GM12873 (cell line): ENCODE data around the gene ADCY1.

ENCODE experiments used
- CTCF ChIP-seq: IDR thresholded peaks from 2 replicates; pipeline ENCODE4 v1.5.1; 2012; ENCODE audit warnings: low read depth, mild to moderate bottlenecking, moderate library complexity, low read length, control low read depth; ENCODE audit not compliant: insufficient read depth; ENCODE audit errors: missing control alignments

Gene ADCY1

GRCh38 chr7:45699015-45699309, 124.8 kb downstream of the ADCY1 start:
- TF ChIP-seq CTCF = no peak

- TF ChIP-seq CTCF = no peak
Measured at GRCh38 chr7:45699726-45700390, 125.7 kb downstream of the ADCY1 start.

DNA sequence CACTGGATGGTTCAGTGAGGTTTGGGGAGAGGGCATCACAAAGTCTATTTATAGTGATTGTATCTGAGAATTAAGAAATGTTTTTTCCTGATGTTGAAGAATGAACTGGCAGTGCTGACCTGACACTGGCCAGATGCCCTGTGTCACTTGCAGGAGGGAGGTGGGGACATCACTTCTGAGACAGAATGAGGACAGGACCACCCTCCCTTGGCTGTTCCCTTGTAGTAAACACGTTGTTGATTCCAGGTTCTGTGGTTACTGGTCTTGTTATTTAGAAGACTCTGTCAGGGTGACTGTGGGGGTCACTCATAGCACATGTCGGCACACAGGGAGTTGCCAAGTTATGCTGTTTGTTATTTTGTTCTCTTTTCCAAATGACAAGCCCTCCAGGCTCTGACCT, 126.4 kb downstream of the ADCY1 start:
- no peak for TF ChIP-seq CTCF

- no peak for TF ChIP-seq CTCF
Measured at GRCh38 chr7:45701701-45702510, 127.7 kb downstream of the ADCY1 start.

DNA sequence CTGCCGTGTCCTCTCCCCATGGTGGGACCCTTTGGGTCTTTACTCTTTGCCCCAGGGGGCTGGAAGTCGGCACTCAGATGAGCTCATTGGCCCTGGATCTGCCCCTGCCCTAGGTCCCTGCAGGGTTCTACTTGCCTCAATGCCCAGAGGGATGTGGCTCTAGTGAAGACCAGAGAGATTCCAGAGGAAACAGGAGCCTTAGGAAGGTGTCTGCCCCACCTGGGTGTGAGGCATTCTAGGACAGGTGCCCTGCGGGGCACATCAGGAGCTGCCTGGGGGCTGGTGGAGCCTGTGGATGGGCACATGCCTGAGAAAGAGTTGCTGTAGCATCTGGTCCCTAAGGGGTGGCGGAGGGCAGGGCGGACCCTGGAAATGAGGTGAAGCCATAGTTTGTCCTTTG, 128.6 kb downstream of the ADCY1 start:
- TF ChIP-seq CTCF = no peak

GRCh38 chr7:45703373-45703821, 129.2 kb downstream of the ADCY1 start:
- no peak for TF ChIP-seq CTCF

GRCh38 chr7:45703911-45704682, 129.9 kb downstream of the ADCY1 start:
- no peak for TF ChIP-seq CTCF
